CD4-positive, alpha-beta memory T cell (primary cell): Measurements from ENCODE around the gene BTBD1. TPM values are rescaled to one million over a fixed set of nuclear protein-coding genes. Genes with fewer than 3 reads are reported as not detected.

Experiments used
- CTCF ChIA-PET: fragments of 350-600 bp; sonication (Branson Sonifier 250); formaldehyde crosslinking; loops from one replicate; lab custom pipeline; 2021; ENCODE audit warnings: inconsistent platforms; ENCODE audit not compliant: partially characterized antibody; lab: Charles Lee
- POLR2A ChIA-PET: fragments of 350-600 bp; sonication (Branson Sonifier 250); formaldehyde crosslinking; loops from one replicate; lab custom pipeline; 2021; ENCODE audit not compliant: partially characterized antibody; lab: Charles Lee
- DNase-seq, 5 donors: peaks; one replicate each; pipeline versions ENCODE4 v3.0.0 to v3.0.0-alpha.2; 2020 to 2022; ENCODE audit warnings: mixed read lengths in 1 of 5
- H3K27ac ChIP-seq: one replicate; pipeline ENCODE4 v1.7.0; 2013; ENCODE audit warnings: low read depth, low read length
- H3K27me3 ChIP-seq: 2 replicates; pipeline ENCODE4 v1.7.0; 2013; ENCODE audit warnings: mild to moderate bottlenecking, low read length, moderate library complexity; ENCODE audit not compliant: insufficient read depth
- H3K36me3 ChIP-seq: 2 replicates; pipeline ENCODE4 v1.7.0; 2013; ENCODE audit warnings: mild to moderate bottlenecking, low read length, moderate library complexity; ENCODE audit not compliant: insufficient read depth
- H3K4me1 ChIP-seq: 2 replicates; pipeline ENCODE4 v1.7.0; 2013; ENCODE audit warnings: mild to moderate bottlenecking, low read length, moderate library complexity; ENCODE audit not compliant: insufficient read depth
- H3K4me3 ChIP-seq, 2 donors: one replicate each; pipeline ENCODE4 v1.7.0; 2013; ENCODE audit warnings: low read length in 2 of 2, mild to moderate bottlenecking in 1 of 2
- H3K9me3 ChIP-seq, 2 donors: one replicate each; pipeline ENCODE4 v1.7.0; 2013; ENCODE audit warnings: low read length in 2 of 2, control low read depth in 1 of 2; ENCODE audit not compliant: control insufficient read depth in 1 of 2
- H3K27ac Mint-ChIP-seq, 7 donors: one replicate each; pipeline ENCODE4 v1.8.0; 2020 to 2021; ENCODE audit warnings: mixed read lengths in 7 of 7, mild to moderate bottlenecking in 6 of 7, inconsistent platforms in 3 of 7, moderate library complexity in 3 of 7
- H3K27me3 Mint-ChIP-seq, 2 donors: one replicate each; pipeline ENCODE4 v1.8.0; 2020 to 2021; ENCODE audit warnings: mixed read lengths in 2 of 2
- H3K36me3 Mint-ChIP-seq, 2 donors: one replicate each; pipeline ENCODE4 v1.8.0; 2020 to 2021; ENCODE audit warnings: mixed read lengths in 2 of 2, inconsistent platforms in 1 of 2, mild to moderate bottlenecking in 1 of 2
- H3K4me1 Mint-ChIP-seq, 4 donors: one replicate each; pipeline ENCODE4 v1.8.0; 2020 to 2021; ENCODE audit warnings: mixed read lengths in 4 of 4, mild to moderate bottlenecking in 1 of 4
- H3K4me3 Mint-ChIP-seq, 8 donors: one replicate each; pipeline ENCODE4 v1.8.0; 2020 to 2021; ENCODE audit warnings: mixed read lengths in 8 of 8, mild to moderate bottlenecking in 7 of 8, moderate library complexity in 6 of 8, inconsistent platforms in 3 of 8
- H3K9me3 Mint-ChIP-seq, 8 donors: one replicate each; pipeline ENCODE4 v1.8.0; 2020 to 2021; ENCODE audit warnings: mixed read lengths in 8 of 8, mild to moderate bottlenecking in 5 of 8, inconsistent platforms in 3 of 8, moderate library complexity in 1 of 8
- intact Hi-C: fragments of 100-400 bp; cut with micrococcal nuclease; formaldehyde crosslinking; loops from one replicate; pipeline ENCODE4 v1.15.1; 2023
- polyA plus RNA-seq, 2 donors: library from polyadenylated mRNA; unstranded; fragments of 300-500 nt; fragmentation: Illumina TruSeq; gene quantifications; one replicate each; pipeline ENCODE4 v1.2.3, GENCODE V29; 2021
- total RNA-seq, 2 experiments: library from RNA; stranded (reverse); gene quantifications; one replicate each; pipeline ENCODE4 v1.2.3, GENCODE V29; 2021

BTBD1 gene
- total and polyA plus RNA-seq, 4 experiments from 2014 or later = 36.5 to 54.9 (median 44.3) TPM

- Mint-ChIP-seq H3K27me3 (no peaks in the 10 kb centered on the region), H3K36me3 (peaks cover 0 to 1% of the 10 kb centered on the region in 2 donors), H3K9me3 (no peaks in the 10 kb centered on the region), H3K27ac (no peak overlapping the region), H3K4me3 (no peak overlapping the region), H3K4me1 (peaks cover 8 to 26% (median 23%) of the 10 kb centered on the region in 4 donors)
- Histone ChIP-seq H3K4me1 (peaks cover 64% of the 10 kb centered on the region), H3K27ac (no peak overlapping the region), H3K4me3 (no peak overlapping the region), H3K36me3 (no peaks in the 10 kb centered on the region), H3K27me3 (no peaks in the 10 kb centered on the region), H3K9me3 (no peaks in the 10 kb centered on the region)
- CTCF ChIA-PET = interaction anchor here (1.8 kb wide), 1 partner anchor 18 kb away, joined by 4 read pairs; no protein-coding TSS in a partner anchor
- POLR2A ChIA-PET = interaction anchor here (1.2 to 1.4 kb wide), 2 partner anchors 50 to 253 kb away, joined by 3 to 6 read pairs; no protein-coding TSS in a partner anchor
- DNase-seq = no peak
- intact Hi-C loops = loop anchor here (10.0 kb wide), 2 partner anchors 248 to 798 kb away; partner anchors contain the start of genes EFL1 and SAXO2
Measured at GRCh38 chr15:83062768-83063180, 4.3 kb downstream of the BTBD1 start.

- H3K27me3 ChIP-seq = no peaks in the 10 kb centered on the region
- H3K4me3 ChIP-seq = no peak overlapping the region
- Mint-ChIP-seq H3K9me3 (no peaks in the 10 kb centered on the region), H3K27me3 (no peaks in the 10 kb centered on the region), H3K4me1 (peaks cover 18 to 31% (median 29%) of the 10 kb centered on the region in 4 donors), H3K4me3 (no peak overlapping the region), H3K27ac (no peak overlapping the region), H3K36me3 (peaks cover 7 to 12% of the 10 kb centered on the region in 2 donors)
- H3K27ac ChIP-seq = no peak overlapping the region
- ChIA-PET CTCF (interaction anchor here (1.8 kb wide), 1 partner anchor 17 kb away, joined by 4 read pairs; no protein-coding TSS in a partner anchor), POLR2A (interaction anchor here (1.5 kb wide), 1 partner anchor 51 kb away, joined by 5 read pairs; the partner anchor contains the start of gene C15orf40)
- no peaks in the 10 kb centered on the region for H3K36me3 ChIP-seq
- intact Hi-C loops = loop anchor here (10.0 kb wide), 2 partner anchors 247 to 797 kb away; partner anchors contain the start of genes EFL1 and SAXO2
- peaks cover 59% of the 10 kb centered on the region for H3K4me1 ChIP-seq
- no peak for DNase-seq
- no peaks in the 10 kb centered on the region for H3K9me3 ChIP-seq
Measured at GRCh38 chr15:83061680-83062079, 5.4 kb downstream of the BTBD1 start.

GRCh38 chr15:83057696-83058376, 9.2 kb downstream of the BTBD1 start:
- Histone ChIP-seq H3K9me3 (no peaks in the 10 kb centered on the region), H3K27ac (no peak overlapping the region), H3K4me1 (peaks cover 30% of the 10 kb centered on the region), H3K4me3 (no peak overlapping the region), H3K27me3 (no peaks in the 10 kb centered on the region), H3K36me3 (peaks cover 16% of the 10 kb centered on the region)
- no peak for DNase-seq
- POLR2A ChIA-PET = no interaction called here
- no peaks in the 10 kb centered on the region for H3K27me3 Mint-ChIP-seq
- intact Hi-C loops = no loop called here
- no peaks in the 10 kb centered on the region for H3K9me3 Mint-ChIP-seq
- H3K36me3 Mint-ChIP-seq = peaks cover 16 to 40% of the 10 kb centered on the region in 2 donors
- H3K4me3 Mint-ChIP-seq = no peak overlapping the region
- CTCF ChIA-PET = no interaction called here
- H3K4me1 Mint-ChIP-seq = peaks cover 16 to 24% (median 21%) of the 10 kb centered on the region in 4 donors
- peak overlapping the region in 4 of 7 donors; percentile 2 to 54 (median 30) for H3K27ac Mint-ChIP-seq

- Histone ChIP-seq H3K27ac (no peak overlapping the region), H3K27me3 (no peaks in the 10 kb centered on the region), H3K9me3 (no peaks in the 10 kb centered on the region), H3K36me3 (peaks cover 16% of the 10 kb centered on the region), H3K4me1 (peaks cover 22% of the 10 kb centered on the region), H3K4me3 (no peak overlapping the region)
- Mint-ChIP-seq H3K4me1 (peaks cover 16 to 24% (median 21%) of the 10 kb centered on the region in 4 donors), H3K4me3 (no peak overlapping the region), H3K27me3 (no peaks in the 10 kb centered on the region), H3K36me3 (peaks cover 16 to 42% of the 10 kb centered on the region in 2 donors), H3K27ac (peak overlapping the region in 3 of 7 donors; percentile 33 to 62 (median 48)), H3K9me3 (no peaks in the 10 kb centered on the region)
- ChIA-PET POLR2A (interaction anchor here (1.0 kb wide), 1 partner anchor 10 kb away, joined by 5 read pairs; the partner anchor contains the start of gene BTBD1), CTCF (no interaction called here)
- DNase-seq = no peak
- intact Hi-C loops = no loop called here
Measured at GRCh38 chr15:83057002-83057401, 10.1 kb downstream of the BTBD1 start.

- no peaks in the 10 kb centered on the region for H3K9me3 Mint-ChIP-seq
- H3K27me3 Mint-ChIP-seq = no peaks in the 10 kb centered on the region
- intact Hi-C loops = no loop called here
- Histone ChIP-seq H3K27me3 (no peaks in the 10 kb centered on the region), H3K4me3 (no peak overlapping the region), H3K9me3 (no peaks in the 10 kb centered on the region), H3K36me3 (peaks cover 27% of the 10 kb centered on the region), H3K27ac (no peak overlapping the region), H3K4me1 (peaks cover 2% of the 10 kb centered on the region)
- ChIA-PET POLR2A (interaction anchor here (1.6 kb wide), 1 partner anchor 14 kb away, joined by 4 read pairs; the partner anchor contains the start of gene BTBD1), CTCF (no interaction called here)
- H3K4me3 Mint-ChIP-seq = no peak overlapping the region
- peaks cover 15 to 23% (median 18%) of the 10 kb centered on the region in 4 donors for H3K4me1 Mint-ChIP-seq
- peaks cover 34 to 60% of the 10 kb centered on the region in 2 donors for H3K36me3 Mint-ChIP-seq
- H3K27ac Mint-ChIP-seq = no peak overlapping the region
- DNase-seq = no peak
Measured at GRCh38 chr15:83053151-83053550, 13.9 kb downstream of the BTBD1 start.

GRCh38 chr15:83046558-83047127, 20.4 kb downstream of the BTBD1 start:
- Histone ChIP-seq H3K27ac (no peak overlapping the region), H3K4me3 (no peak overlapping the region), H3K4me1 (no peaks in the 10 kb centered on the region), H3K9me3 (no peaks in the 10 kb centered on the region), H3K27me3 (no peaks in the 10 kb centered on the region), H3K36me3 (peaks cover 32% of the 10 kb centered on the region)
- peaks cover 16 to 40% (median 23%) of the 10 kb centered on the region in 4 donors for H3K4me1 Mint-ChIP-seq
- peak overlapping the region in 2 of 7 donors; percentile 1 to 15 for H3K27ac Mint-ChIP-seq
- no peaks in the 10 kb centered on the region for H3K9me3 Mint-ChIP-seq
- peaks cover 46 to 64% of the 10 kb centered on the region in 2 donors for H3K36me3 Mint-ChIP-seq
- no peak overlapping the region for H3K4me3 Mint-ChIP-seq
- CTCF ChIA-PET = no interaction called here
- intact Hi-C loops = no loop called here
- POLR2A ChIA-PET = interaction anchor here (1.3 kb wide), 1 partner anchor 35 kb away, joined by 3 read pairs; no protein-coding TSS in a partner anchor
- H3K27me3 Mint-ChIP-seq = no peaks in the 10 kb centered on the region
- no peak for DNase-seq

GRCh38 chr15:83044156-83044555, 22.9 kb downstream of the BTBD1 start:
- Histone ChIP-seq H3K4me1 (peaks cover 8% of the 10 kb centered on the region), H3K36me3 (peaks cover 42% of the 10 kb centered on the region), H3K27me3 (no peaks in the 10 kb centered on the region), H3K9me3 (no peaks in the 10 kb centered on the region), H3K27ac (no peak overlapping the region), H3K4me3 (no peak overlapping the region)
- Mint-ChIP-seq H3K4me1 (peaks cover 14 to 45% (median 24%) of the 10 kb centered on the region in 4 donors), H3K27me3 (no peaks in the 10 kb centered on the region), H3K4me3 (no peak overlapping the region), H3K36me3 (peaks cover 52 to 75% of the 10 kb centered on the region in 2 donors), H3K27ac (peak overlapping the region in 1 of 7 donors; percentile 74), H3K9me3 (no peaks in the 10 kb centered on the region)
- ChIA-PET POLR2A (no interaction called here), CTCF (interaction anchor here (1.3 kb wide), 1 partner anchor 19 kb away, joined by 4 read pairs; no protein-coding TSS in a partner anchor)
- intact Hi-C loops = no loop called here
- no peak for DNase-seq
